WTC11 (cell line): ENCODE measurements around the gene COG1. TPM values are rescaled to one million over a fixed set of nuclear protein-coding genes. Genes with fewer than 3 reads are reported as not detected.

Experiments used
- ATAC-seq: fragments of 200-7000 bp; cut with Tn5 transposase; 2 replicates; pipeline ENCODE4 v1.10.0; 2021; ENCODE audit warnings: mild to moderate bottlenecking, moderate library complexity
- CTCF ChIA-PET: fragments of 300-600 bp; sonication (Branson Sonifier 250); formaldehyde crosslinking; loops from one replicate; lab custom pipeline; 2021; ENCODE audit warnings: antibody characterized with exemption; lab: Charles Lee
- POLR2A ChIA-PET: fragments of 350-600 bp; sonication (Branson Sonifier 250); formaldehyde crosslinking; loops from one replicate; lab custom pipeline; 2021; ENCODE audit warnings: antibody characterized with exemption; lab: Charles Lee
- DNase-seq: peaks from one replicate; pipeline ENCODE4 v3.0.0; 2021; ENCODE audit warnings: low spot score
- H3K27ac Mint-ChIP-seq: 2 replicates; pipeline ENCODE4 v1.8.0; 2021; ENCODE audit warnings: mixed read lengths
- H3K27me3 Mint-ChIP-seq: 2 replicates; pipeline ENCODE4 v1.8.0; 2021; ENCODE audit warnings: low read depth, mild to moderate bottlenecking, moderate library complexity, mixed read lengths
- H3K36me3 Mint-ChIP-seq: 2 replicates; pipeline ENCODE4 v1.8.0; 2021; ENCODE audit warnings: mixed read lengths
- H3K4me1 Mint-ChIP-seq: 2 replicates; pipeline ENCODE4 v1.8.0; 2022; ENCODE audit warnings: mixed read lengths
- H3K4me3 Mint-ChIP-seq: 2 replicates; pipeline ENCODE4 v1.8.0; 2021; ENCODE audit warnings: mild to moderate bottlenecking, moderate library complexity, mixed read lengths
- H3K9me3 Mint-ChIP-seq: 2 replicates; pipeline ENCODE4 v1.8.0; 2021; ENCODE audit warnings: mixed read lengths
- FOXJ3 ChIP-seq: sonication (generic); formaldehyde crosslinking; IDR thresholded peaks from 2 replicates; pipeline ENCODE4 v1.9.0; 2021; ENCODE audit warnings: missing genetic modification reagents, mild to moderate bottlenecking, borderline replicate concordance
- GABPB1 ChIP-seq: sonication (generic); formaldehyde crosslinking; IDR thresholded peaks from 2 replicates; pipeline ENCODE4 v1.8.1; 2023; ENCODE audit warnings: mild to moderate bottlenecking, missing genetic modification reagents
- GRHL2 ChIP-seq: fragments of 250-450 bp; sonication (Bioruptor Pico); IDR thresholded peaks from 2 replicates; pipeline ENCODE4 v1.8.0; 2022; ENCODE audit warnings: mild to moderate bottlenecking, moderate library complexity; ENCODE audit not compliant: insufficient replicate concordance, severe bottlenecking
- MXD4 ChIP-seq: fragments of 250-450 bp; sonication (Bioruptor Pico); IDR thresholded peaks from 2 replicates; pipeline ENCODE4 v1.8.0; 2021; ENCODE audit warnings: mild to moderate bottlenecking, moderate library complexity, borderline replicate concordance
- NFYB ChIP-seq: sonication (generic); formaldehyde crosslinking; conservative IDR thresholded peaks from 2 replicates; pipeline ENCODE4 v1.8.0; 2022; ENCODE audit warnings: low read depth, missing genetic modification reagents
- RELA ChIP-seq: sonication (generic); formaldehyde crosslinking; IDR thresholded peaks from 2 replicates; pipeline ENCODE4 v1.8.1; 2022; ENCODE audit warnings: missing genetic modification reagents, mild to moderate bottlenecking, borderline replicate concordance
- RORB ChIP-seq: fragments of 250-450 bp; sonication (Bioruptor Pico); IDR thresholded peaks from 2 replicates; pipeline ENCODE4 v1.9.0; 2021; ENCODE audit warnings: mild to moderate bottlenecking
- SMAD3 ChIP-seq: sonication (generic); formaldehyde crosslinking; IDR thresholded peaks from 2 replicates; pipeline ENCODE4 v1.8.0; 2022; ENCODE audit warnings: missing genetic modification reagents, mild to moderate bottlenecking, borderline replicate concordance
- TCF7 ChIP-seq: sonication (generic); formaldehyde crosslinking; IDR thresholded peaks from 2 replicates; pipeline ENCODE4 v1.8.0; 2022; ENCODE audit warnings: mild to moderate bottlenecking, low read depth, missing genetic modification reagents, moderate library complexity
- ZNF121 ChIP-seq: sonication (generic); formaldehyde crosslinking; IDR thresholded peaks from 2 replicates; pipeline ENCODE4 v1.8.0; 2023; ENCODE audit warnings: missing genetic modification reagents
- ZNF219 ChIP-seq: sonication (generic); formaldehyde crosslinking; IDR thresholded peaks from 2 replicates; pipeline ENCODE4 v1.8.0; 2023; ENCODE audit warnings: missing genetic modification reagents, mild to moderate bottlenecking, borderline replicate concordance
- ZNF396 ChIP-seq: fragments of 250-450 bp; sonication (Bioruptor Pico); IDR thresholded peaks from 2 replicates; pipeline ENCODE4 v1.8.0; 2021; ENCODE audit warnings: mild to moderate bottlenecking, moderate library complexity, borderline replicate concordance
- total RNA-seq: library from RNA; stranded (reverse); gene quantifications from 3 replicates; pipeline ENCODE4 v1.2.3, GENCODE V29; 2021
- TF ChIP-seq, protein P1 (sequence below): sonication (generic); formaldehyde crosslinking; IDR thresholded peaks from 2 replicates; pipeline ENCODE4 v1.8.1; 2023; ENCODE audit warnings: mild to moderate bottlenecking, missing genetic modification reagents, moderate library complexity
- TF ChIP-seq, protein P2 (sequence below): sonication (generic); formaldehyde crosslinking; IDR thresholded peaks from 2 replicates; pipeline ENCODE4 v1.8.0; 2023; ENCODE audit warnings: missing genetic modification reagents, mild to moderate bottlenecking, borderline replicate concordance
- TF ChIP-seq, protein P3 (sequence below): sonication (generic); formaldehyde crosslinking; IDR thresholded peaks from 2 replicates; pipeline ENCODE4 v1.8.0; 2022; ENCODE audit warnings: missing genetic modification reagents
- TF ChIP-seq, protein P4 (sequence below): fragments of 250-450 bp; sonication (Bioruptor Pico); IDR thresholded peaks from 2 replicates; pipeline ENCODE4 v1.9.0; 2021; ENCODE audit warnings: mild to moderate bottlenecking, borderline replicate concordance

Gene COG1
- total RNA-seq, 1 experiment from 2014 or later = 22.6 TPM

DNA sequence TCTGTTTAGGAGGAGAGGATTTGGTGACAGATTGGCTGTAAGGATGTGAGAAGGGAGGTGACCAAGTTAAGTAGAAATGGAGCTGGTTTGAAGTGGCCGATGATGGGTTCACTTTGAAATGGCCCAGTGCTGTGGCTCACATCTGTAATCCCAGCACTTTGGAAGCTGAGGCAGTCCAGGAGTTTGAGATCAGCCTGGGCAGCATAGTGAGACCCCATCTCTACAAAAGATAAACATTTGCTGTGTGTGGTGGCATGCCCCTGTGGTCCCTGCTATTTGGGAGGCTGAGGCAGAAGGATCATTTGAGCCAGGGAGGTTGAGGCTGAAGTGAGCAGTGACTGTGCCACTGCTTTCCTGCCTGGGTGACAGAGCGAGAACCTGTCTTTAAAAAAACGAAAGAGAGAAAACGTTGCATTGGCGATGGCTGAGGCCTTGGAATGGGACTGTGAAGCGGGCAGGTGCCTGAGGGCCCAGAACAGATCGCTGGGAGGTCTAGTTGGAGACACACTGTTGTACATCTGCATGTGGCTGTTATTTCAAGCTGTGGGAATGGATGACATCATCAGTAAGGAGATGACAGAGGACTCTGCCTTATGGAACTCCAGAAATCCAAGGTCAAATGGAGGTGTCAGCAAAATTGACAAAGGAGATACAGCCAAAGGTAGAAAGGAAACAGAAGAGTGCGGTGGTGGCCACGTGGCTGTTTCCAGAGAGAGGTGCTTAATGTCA is 5.5 kb downstream of the COG1 start:
- DNase-seq (no peak), ATAC-seq (no peak)
- Mint-ChIP-seq H3K27me3 (no peaks in the 10 kb centered on the region), H3K4me1 (peaks cover 6% of the 10 kb centered on the region), H3K36me3 (peaks cover 67% of the 10 kb centered on the region), H3K4me3 (no peak overlapping the region), H3K27ac (no peak overlapping the region), H3K9me3 (no peaks in the 10 kb centered on the region)
- ChIA-PET POLR2A (no interaction called here), CTCF (interaction anchor here (0.6 to 2.2 kb wide), 2 partner anchors 172 to 473 kb away, joined by 3 to 16 read pairs; no protein-coding TSS in a partner anchor)
- TF ChIP-seq FOXJ3 (no peak), ZNF121 (peak; percentile 75)
- TF ChIP-seq, protein P1, sequence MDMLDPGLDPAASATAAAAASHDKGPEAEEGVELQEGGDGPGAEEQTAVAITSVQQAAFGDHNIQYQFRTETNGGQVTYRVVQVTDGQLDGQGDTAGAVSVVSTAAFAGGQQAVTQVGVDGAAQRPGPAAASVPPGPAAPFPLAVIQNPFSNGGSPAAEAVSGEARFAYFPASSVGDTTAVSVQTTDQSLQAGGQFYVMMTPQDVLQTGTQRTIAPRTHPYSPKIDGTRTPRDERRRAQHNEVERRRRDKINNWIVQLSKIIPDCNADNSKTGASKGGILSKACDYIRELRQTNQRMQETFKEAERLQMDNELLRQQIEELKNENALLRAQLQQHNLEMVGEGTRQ = no peak

DNA sequence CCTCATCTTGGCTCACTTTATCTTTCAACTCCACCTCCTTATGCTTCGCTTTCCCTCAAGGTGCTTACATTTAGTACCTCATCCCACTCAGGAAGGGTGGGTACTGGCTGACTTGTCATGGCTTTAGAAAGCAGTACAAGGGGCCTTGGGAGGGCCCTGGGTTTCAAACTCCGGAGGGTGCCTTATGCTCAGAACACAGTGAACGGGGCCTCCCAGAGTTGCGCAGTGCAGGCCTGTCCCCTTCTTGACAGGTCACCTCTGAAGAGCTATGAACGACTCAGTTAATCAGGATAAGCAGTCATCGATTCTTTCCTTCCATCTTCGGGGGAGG is 6.0 kb downstream of the COG1 start:
- no peak for TF ChIP-seq NFYB
- no peak for TF ChIP-seq MXD4
- TF ChIP-seq, protein P1 = no peak
- TF ChIP-seq ZNF219 (CRISPR knock-in tag) = no peak
- no peak for TF ChIP-seq GABPB1 (CRISPR knock-in tag)
- no peak for TF ChIP-seq SMAD3 (CRISPR knock-in tag)
- ATAC-seq = no peak
- Mint-ChIP-seq H3K4me1 (peaks cover 2% of the 10 kb centered on the region; the same call in 1 of the 2 replicates), H3K27me3 (no peaks in the 10 kb centered on the region), H3K27ac (no peak overlapping the region), H3K36me3 (peaks cover 72% of the 10 kb centered on the region), H3K9me3 (no peaks in the 10 kb centered on the region), H3K4me3 (no peak overlapping the region)
- POLR2A ChIA-PET = no interaction called here
- CTCF ChIA-PET = interaction anchor here (0.6 kb wide), 1 partner anchor 473 kb away, joined by 3 read pairs; no protein-coding TSS in a partner anchor
- DNase-seq = no peak

DNA sequence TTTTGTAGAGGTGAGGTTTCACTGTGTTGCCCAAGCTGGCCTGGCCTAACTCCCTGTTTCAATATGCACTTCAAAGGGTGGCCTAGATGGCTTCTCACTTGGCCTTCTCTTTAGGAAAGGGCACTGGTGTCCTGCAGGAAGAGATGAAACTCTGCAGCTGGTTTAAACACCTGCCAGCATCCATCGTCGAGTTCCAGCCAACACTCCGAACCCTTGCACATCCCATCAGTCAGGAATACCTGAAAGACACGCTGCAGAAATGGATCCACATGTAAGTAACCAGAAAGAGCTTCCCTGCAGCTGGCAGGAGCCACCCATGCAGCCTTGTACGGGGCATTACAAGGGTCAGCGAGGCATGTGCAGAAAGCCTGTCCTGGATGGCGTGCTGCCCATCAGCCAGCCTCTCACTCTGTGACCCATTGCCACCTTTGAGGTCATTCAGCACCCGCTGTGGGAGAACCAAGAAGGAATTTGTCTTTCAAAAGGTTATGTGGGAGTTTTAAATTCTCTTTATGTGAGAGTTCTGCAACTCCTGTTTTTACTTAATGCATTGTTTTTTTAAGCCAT is 7.0 kb downstream of the COG1 start:
- peaks cover 2% of the 10 kb centered on the region; the same call in 1 of the 2 replicates for H3K4me1 Mint-ChIP-seq
- POLR2A ChIA-PET = no interaction called here
- no peaks in the 10 kb centered on the region for H3K27me3 Mint-ChIP-seq
- H3K4me3 Mint-ChIP-seq = no peak overlapping the region
- peaks cover 74% of the 10 kb centered on the region for H3K36me3 Mint-ChIP-seq
- no peak for DNase-seq
- CTCF ChIA-PET = no interaction called here
- no peak for ATAC-seq
- no peaks in the 10 kb centered on the region for H3K9me3 Mint-ChIP-seq
- H3K27ac Mint-ChIP-seq = no peak overlapping the region
- TF ChIP-seq GRHL2 = no peak
- TF ChIP-seq, protein P2, sequence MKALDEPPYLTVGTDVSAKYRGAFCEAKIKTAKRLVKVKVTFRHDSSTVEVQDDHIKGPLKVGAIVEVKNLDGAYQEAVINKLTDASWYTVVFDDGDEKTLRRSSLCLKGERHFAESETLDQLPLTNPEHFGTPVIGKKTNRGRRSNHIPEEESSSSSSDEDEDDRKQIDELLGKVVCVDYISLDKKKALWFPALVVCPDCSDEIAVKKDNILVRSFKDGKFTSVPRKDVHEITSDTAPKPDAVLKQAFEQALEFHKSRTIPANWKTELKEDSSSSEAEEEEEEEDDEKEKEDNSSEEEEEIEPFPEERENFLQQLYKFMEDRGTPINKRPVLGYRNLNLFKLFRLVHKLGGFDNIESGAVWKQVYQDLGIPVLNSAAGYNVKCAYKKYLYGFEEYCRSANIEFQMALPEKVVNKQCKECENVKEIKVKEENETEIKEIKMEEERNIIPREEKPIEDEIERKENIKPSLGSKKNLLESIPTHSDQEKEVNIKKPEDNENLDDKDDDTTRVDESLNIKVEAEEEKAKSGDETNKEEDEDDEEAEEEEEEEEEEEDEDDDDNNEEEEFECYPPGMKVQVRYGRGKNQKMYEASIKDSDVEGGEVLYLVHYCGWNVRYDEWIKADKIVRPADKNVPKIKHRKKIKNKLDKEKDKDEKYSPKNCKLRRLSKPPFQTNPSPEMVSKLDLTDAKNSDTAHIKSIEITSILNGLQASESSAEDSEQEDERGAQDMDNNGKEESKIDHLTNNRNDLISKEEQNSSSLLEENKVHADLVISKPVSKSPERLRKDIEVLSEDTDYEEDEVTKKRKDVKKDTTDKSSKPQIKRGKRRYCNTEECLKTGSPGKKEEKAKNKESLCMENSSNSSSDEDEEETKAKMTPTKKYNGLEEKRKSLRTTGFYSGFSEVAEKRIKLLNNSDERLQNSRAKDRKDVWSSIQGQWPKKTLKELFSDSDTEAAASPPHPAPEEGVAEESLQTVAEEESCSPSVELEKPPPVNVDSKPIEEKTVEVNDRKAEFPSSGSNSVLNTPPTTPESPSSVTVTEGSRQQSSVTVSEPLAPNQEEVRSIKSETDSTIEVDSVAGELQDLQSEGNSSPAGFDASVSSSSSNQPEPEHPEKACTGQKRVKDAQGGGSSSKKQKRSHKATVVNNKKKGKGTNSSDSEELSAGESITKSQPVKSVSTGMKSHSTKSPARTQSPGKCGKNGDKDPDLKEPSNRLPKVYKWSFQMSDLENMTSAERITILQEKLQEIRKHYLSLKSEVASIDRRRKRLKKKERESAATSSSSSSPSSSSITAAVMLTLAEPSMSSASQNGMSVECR = no peak
- TF ChIP-seq TCF7 (CRISPR knock-in tag) = no peak
- TF ChIP-seq, protein P3, sequence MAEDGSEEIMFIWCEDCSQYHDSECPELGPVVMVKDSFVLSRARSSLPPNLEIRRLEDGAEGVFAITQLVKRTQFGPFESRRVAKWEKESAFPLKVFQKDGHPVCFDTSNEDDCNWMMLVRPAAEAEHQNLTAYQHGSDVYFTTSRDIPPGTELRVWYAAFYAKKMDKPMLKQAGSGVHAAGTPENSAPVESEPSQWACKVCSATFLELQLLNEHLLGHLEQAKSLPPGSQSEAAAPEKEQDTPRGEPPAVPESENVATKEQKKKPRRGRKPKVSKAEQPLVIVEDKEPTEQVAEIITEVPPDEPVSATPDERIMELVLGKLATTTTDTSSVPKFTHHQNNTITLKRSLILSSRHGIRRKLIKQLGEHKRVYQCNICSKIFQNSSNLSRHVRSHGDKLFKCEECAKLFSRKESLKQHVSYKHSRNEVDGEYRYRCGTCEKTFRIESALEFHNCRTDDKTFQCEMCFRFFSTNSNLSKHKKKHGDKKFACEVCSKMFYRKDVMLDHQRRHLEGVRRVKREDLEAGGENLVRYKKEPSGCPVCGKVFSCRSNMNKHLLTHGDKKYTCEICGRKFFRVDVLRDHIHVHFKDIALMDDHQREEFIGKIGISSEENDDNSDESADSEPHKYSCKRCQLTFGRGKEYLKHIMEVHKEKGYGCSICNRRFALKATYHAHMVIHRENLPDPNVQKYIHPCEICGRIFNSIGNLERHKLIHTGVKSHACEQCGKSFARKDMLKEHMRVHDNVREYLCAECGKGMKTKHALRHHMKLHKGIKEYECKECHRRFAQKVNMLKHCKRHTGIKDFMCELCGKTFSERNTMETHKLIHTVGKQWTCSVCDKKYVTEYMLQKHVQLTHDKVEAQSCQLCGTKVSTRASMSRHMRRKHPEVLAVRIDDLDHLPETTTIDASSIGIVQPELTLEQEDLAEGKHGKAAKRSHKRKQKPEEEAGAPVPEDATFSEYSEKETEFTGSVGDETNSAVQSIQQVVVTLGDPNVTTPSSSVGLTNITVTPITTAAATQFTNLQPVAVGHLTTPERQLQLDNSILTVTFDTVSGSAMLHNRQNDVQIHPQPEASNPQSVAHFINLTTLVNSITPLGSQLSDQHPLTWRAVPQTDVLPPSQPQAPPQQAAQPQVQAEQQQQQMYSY (CRISPR knock-in tag) = no peak
- no peak for TF ChIP-seq ZNF396 (CRISPR knock-in tag)
- no peak for TF ChIP-seq RELA
- no peak for TF ChIP-seq RORB (CRISPR knock-in tag)
- TF ChIP-seq, protein P4, sequence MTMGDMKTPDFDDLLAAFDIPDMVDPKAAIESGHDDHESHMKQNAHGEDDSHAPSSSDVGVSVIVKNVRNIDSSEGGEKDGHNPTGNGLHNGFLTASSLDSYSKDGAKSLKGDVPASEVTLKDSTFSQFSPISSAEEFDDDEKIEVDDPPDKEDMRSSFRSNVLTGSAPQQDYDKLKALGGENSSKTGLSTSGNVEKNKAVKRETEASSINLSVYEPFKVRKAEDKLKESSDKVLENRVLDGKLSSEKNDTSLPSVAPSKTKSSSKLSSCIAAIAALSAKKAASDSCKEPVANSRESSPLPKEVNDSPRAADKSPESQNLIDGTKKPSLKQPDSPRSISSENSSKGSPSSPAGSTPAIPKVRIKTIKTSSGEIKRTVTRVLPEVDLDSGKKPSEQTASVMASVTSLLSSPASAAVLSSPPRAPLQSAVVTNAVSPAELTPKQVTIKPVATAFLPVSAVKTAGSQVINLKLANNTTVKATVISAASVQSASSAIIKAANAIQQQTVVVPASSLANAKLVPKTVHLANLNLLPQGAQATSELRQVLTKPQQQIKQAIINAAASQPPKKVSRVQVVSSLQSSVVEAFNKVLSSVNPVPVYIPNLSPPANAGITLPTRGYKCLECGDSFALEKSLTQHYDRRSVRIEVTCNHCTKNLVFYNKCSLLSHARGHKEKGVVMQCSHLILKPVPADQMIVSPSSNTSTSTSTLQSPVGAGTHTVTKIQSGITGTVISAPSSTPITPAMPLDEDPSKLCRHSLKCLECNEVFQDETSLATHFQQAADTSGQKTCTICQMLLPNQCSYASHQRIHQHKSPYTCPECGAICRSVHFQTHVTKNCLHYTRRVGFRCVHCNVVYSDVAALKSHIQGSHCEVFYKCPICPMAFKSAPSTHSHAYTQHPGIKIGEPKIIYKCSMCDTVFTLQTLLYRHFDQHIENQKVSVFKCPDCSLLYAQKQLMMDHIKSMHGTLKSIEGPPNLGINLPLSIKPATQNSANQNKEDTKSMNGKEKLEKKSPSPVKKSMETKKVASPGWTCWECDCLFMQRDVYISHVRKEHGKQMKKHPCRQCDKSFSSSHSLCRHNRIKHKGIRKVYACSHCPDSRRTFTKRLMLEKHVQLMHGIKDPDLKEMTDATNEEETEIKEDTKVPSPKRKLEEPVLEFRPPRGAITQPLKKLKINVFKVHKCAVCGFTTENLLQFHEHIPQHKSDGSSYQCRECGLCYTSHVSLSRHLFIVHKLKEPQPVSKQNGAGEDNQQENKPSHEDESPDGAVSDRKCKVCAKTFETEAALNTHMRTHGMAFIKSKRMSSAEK (CRISPR knock-in tag) = no peak
